GM23248 (cell line): ENCODE data around the gene RBFOX2. TPM values are rescaled to one million over a fixed set of nuclear protein-coding genes. Genes with fewer than 3 reads are reported as not detected.

Source experiments
- DNase-seq: peaks from one replicate; pipeline ENCODE4 v3.0.0-alpha.2; 2015
- H2AFZ ChIP-seq: fragments of 200-600 bp; sonication (generic); 2 replicates; pipeline ENCODE4 v1.6.1; 2016; ENCODE audit warnings: antibody characterized with exemption
- H3F3A ChIP-seq: fragments of 200-600 bp; sonication (generic); 2 replicates; pipeline ENCODE4 v1.6.1; 2016; ENCODE audit warnings: mild to moderate bottlenecking, antibody characterized with exemption, mixed run types; ENCODE audit not compliant: insufficient read depth
- H3K27ac ChIP-seq: fragments of 200-600 bp; sonication (generic); 2 replicates; pipeline ENCODE4 v1.5.1; 2016; ENCODE audit warnings: mild to moderate bottlenecking
- H3K27me3 ChIP-seq: fragments of 200-600 bp; sonication (generic); replicated peaks from 2 replicates; pipeline ENCODE4 v1.6.1; 2016; ENCODE audit warnings: mild to moderate bottlenecking; ENCODE audit not compliant: insufficient read depth
- H3K36me3 ChIP-seq: fragments of 200-600 bp; sonication (generic); 2 replicates; pipeline ENCODE4 v1.6.1; 2016; ENCODE audit warnings: low read depth, mild to moderate bottlenecking
- H3K4me1 ChIP-seq: fragments of 200-600 bp; sonication (generic); 2 replicates; pipeline ENCODE4 v1.6.1; 2016; ENCODE audit warnings: mild to moderate bottlenecking; ENCODE audit not compliant: insufficient read depth
- H3K4me2 ChIP-seq: fragments of 200-600 bp; sonication (generic); one replicate; pipeline ENCODE4 v1.6.1; 2016; ENCODE audit warnings: mild to moderate bottlenecking; ENCODE audit not compliant: unreplicated experiment
- H3K4me3 ChIP-seq: fragments of 200-600 bp; sonication (generic); 2 replicates; pipeline ENCODE4 v1.5.1; 2016; ENCODE audit warnings: mild to moderate bottlenecking
- H3K79me2 ChIP-seq: fragments of 200-600 bp; sonication (generic); 2 replicates; pipeline ENCODE4 v1.6.1; 2016; ENCODE audit warnings: mild to moderate bottlenecking; ENCODE audit not compliant: insufficient read depth
- H3K9ac ChIP-seq: fragments of 200-600 bp; sonication (generic); 2 replicates; pipeline ENCODE4 v1.6.1; 2016; ENCODE audit warnings: mild to moderate bottlenecking
- H3K9me2 ChIP-seq: fragments of 200-600 bp; sonication (generic); 2 replicates; pipeline ENCODE4 v1.6.1; 2016; ENCODE audit warnings: mixed run types, mild to moderate bottlenecking, moderate library complexity; ENCODE audit not compliant: insufficient read depth
- H3K9me3 ChIP-seq: fragments of 200-600 bp; sonication (generic); one replicate; pipeline ENCODE4 v1.6.1; 2017; ENCODE audit warnings: low read depth
- H4K20me1 ChIP-seq: fragments of 200-600 bp; sonication (generic); 2 replicates; pipeline ENCODE4 v1.6.0; 2016; ENCODE audit not compliant: insufficient read depth
- EZH2 ChIP-seq: fragments of 200-600 bp; sonication (generic); IDR thresholded peaks from 2 replicates; pipeline ENCODE4 v1.6.1; 2018; ENCODE audit warnings: antibody characterized with exemption, mild to moderate bottlenecking; ENCODE audit not compliant: insufficient read depth, poor library complexity, severe bottlenecking
- EZH2phosphoT487 ChIP-seq: fragments of 200-600 bp; sonication (generic); IDR thresholded peaks from 2 replicates; pipeline ENCODE4 v1.6.1; 2018; ENCODE audit warnings: antibody characterized with exemption, moderate library complexity, mild to moderate bottlenecking, low read depth; ENCODE audit not compliant: insufficient read depth
- WGBS, 2 experiments: methylation state at CpG; one replicate each; pipeline ENCODE4 v1.1.6; 2015 to 2017; ENCODE audit warnings: low lambda C conversion rate in 2 of 2, low coverage in 1 of 2; ENCODE audit errors: missing lambda C conversion rate in 2 of 2; 5-methylcytosine and 5-hydroxymethylcytosine counted together
- in situ Hi-C: fragments of 300-500 bp; cut with MboI; formaldehyde crosslinking; loops from 2 replicates; pipeline ENCODE4 v1.15.0; 2020
- polyA plus RNA-seq: library from polyadenylated mRNA; unstranded; fragments of >200 nt; fragmentation: Nextera tagmentation; extraction: Ambion mirVana; gene quantifications from 2 replicates; pipeline ENCODE4 v1.2.1, GENCODE V29; 2016
- total RNA-seq: library from RNA; depleted of rRNA; stranded (reverse); fragments of >200 nt; shearing (Covaris generic); gene quantifications from 2 replicates; pipeline ENCODE4 v1.2.3, GENCODE V29; 2014

The RBFOX2 gene
- total and polyA plus RNA-seq, 2 experiments from 2014 or later, result 127 to 136 TPM

DNA sequence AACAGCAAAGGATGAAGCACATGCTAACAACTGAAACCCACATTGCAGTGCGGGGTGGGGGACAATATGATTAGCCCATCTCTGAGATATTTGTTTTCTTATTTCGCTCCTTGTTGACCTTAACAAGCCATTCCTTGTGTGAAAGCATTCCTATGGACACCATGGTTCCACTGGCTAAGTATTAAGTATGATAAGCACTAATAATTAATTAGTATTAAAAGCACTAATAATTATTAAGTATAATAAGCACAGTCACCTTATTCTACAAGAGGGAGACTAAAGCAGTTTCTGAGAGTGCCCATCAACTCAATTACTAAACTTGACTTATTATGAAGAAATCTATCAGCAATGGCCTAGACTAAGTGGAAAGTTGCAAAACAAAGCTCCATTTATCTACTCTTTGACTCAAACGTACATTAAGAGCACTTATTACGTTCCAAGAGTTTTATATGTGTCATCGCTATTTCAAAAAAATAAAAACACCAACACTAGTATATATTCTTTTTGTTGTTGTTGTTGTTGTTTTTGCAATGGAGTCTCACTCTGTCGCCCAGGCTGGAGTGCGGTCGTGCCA lies 65.3 kb downstream of the RBFOX2 start:
- no peak for DNase-seq
- Histone ChIP-seq H3K9me2 (no peaks in the 10 kb centered on the region), H3F3A (peaks cover 62% of the 10 kb centered on the region), H3K9me3 (no peaks in the 10 kb centered on the region), H4K20me1 (peaks cover 3% of the 10 kb centered on the region; the same call in 1 of the 2 replicates), H3K9ac (no peak overlapping the region), H3K4me3 (no peak overlapping the region), H3K4me1 (peaks cover 57% of the 10 kb centered on the region), H3K79me2 (peaks cover 100% of the 10 kb centered on the region), H3K27ac (no peak overlapping the region), H3K4me2 (no peak overlapping the region), H3K27me3 (no peaks in the 10 kb centered on the region), H2AFZ (no peak overlapping the region), H3K36me3 (no peaks in the 10 kb centered on the region)
- in situ Hi-C loops, result no loop called here
- 89 to 90% methylated on average over 8 of the region's 8 CpGs for WGBS, 2 experiments
- TF ChIP-seq EZH2phosphoT487, result no peak
- no peak for TF ChIP-seq EZH2

DNA sequence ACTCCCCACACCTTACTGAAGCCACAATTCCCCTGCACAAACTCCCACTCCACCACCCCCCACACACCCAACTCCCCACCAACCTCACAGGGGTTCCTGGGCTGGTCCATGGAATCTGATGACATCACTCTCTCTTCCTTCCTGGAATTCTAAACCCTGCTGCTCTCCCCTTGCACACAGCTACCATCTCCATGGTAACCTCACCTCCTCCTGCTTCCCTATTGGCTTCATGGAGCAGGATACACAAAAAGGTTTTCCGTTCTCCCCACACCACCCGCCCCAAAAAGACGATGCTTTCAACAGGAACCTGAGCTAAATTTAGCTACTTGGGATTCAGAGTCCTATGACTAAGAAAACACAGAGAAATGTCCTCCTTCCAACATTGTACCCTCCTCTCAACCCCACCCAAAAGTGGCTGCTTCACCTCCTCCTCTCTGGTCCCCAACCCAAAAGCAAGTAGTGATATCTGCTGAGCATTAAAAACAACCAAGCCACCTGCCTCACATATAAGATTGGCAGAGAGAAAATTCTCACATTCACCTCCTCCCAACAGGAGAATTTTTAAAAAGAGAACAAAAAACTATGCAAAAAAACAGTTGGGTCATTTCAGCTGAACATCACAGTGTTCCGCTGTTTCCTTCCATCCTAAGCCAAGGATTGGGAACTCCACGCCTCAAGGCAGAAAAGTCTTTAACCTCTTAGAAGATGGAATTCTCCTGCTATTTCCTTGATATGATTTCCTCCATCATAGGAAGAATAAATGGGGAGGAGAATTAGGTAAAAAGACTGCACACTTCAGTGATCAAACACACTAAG lies 66.9 kb downstream of the RBFOX2 start:
- Histone ChIP-seq H3K27ac (peak overlapping the region; percentile 42), H3F3A (peaks cover 45% of the 10 kb centered on the region), H3K4me3 (peak overlapping the region; percentile 22), H3K4me1 (peaks cover 54% of the 10 kb centered on the region), H3K36me3 (no peaks in the 10 kb centered on the region), H3K4me2 (peak overlapping the region; percentile 59), H3K9ac (no peak overlapping the region), H2AFZ (no peak overlapping the region), H3K27me3 (no peaks in the 10 kb centered on the region), H3K79me2 (peaks cover 100% of the 10 kb centered on the region), H3K9me2 (no peaks in the 10 kb centered on the region), H3K9me3 (no peaks in the 10 kb centered on the region), H4K20me1 (peaks cover 5% of the 10 kb centered on the region; the same call in 1 of the 2 replicates)
- 11 to 12% methylated on average over 5 of the region's 5 CpGs for WGBS, 2 experiments
- TF ChIP-seq EZH2phosphoT487, result no peak
- DNase-seq, result peak; percentile 68
- in situ Hi-C loops, result no loop called here

DNA sequence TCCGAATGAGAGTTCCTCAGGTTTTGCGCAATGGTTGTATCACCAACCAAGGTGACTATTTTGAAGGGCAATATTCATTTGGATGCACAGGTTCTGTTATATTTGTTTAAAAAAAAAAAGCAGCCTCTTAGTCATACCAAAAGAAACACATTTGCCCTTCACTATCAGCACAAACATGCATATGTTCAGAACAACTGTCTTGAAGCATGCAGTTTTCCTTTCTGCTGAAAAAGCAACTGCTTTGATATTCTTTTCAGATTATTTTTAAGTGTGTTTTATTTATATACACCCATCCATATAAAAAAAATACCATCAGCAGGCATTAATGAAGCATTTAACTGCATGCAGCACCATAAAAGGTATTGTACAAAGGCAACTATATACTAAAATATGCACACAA lies 67.8 kb downstream of the RBFOX2 start:
- WGBS, 2 experiments, result 86% methylated on average over 2 of the region's 2 CpGs
- in situ Hi-C loops, result no loop called here
- peak; percentile 31 for DNase-seq
- TF ChIP-seq EZH2phosphoT487 (no peak), EZH2 (no peak)
- H3K4me3 ChIP-seq, result 0 out of 2 replicates have a peak overlapping the region, but pooled peaks have one; percentile 22
- no peaks in the 10 kb centered on the region for H3K27me3 ChIP-seq
- peaks cover 46% of the 10 kb centered on the region for H3K4me1 ChIP-seq
- no peak overlapping the region for H3K9ac ChIP-seq
- H3K9me2 ChIP-seq, result no peaks in the 10 kb centered on the region
- no peaks in the 10 kb centered on the region for H3K9me3 ChIP-seq
- H3K27ac ChIP-seq, result peak overlapping the region; percentile 42
- no peak overlapping the region for H2AFZ ChIP-seq
- H3F3A ChIP-seq, result peaks cover 38% of the 10 kb centered on the region
- H4K20me1 ChIP-seq, result peaks cover 5% of the 10 kb centered on the region; the same call in 1 of the 2 replicates
- peak overlapping the region; percentile 59 for H3K4me2 ChIP-seq
- peaks cover 100% of the 10 kb centered on the region for H3K79me2 ChIP-seq
- H3K36me3 ChIP-seq, result no peaks in the 10 kb centered on the region

DNA sequence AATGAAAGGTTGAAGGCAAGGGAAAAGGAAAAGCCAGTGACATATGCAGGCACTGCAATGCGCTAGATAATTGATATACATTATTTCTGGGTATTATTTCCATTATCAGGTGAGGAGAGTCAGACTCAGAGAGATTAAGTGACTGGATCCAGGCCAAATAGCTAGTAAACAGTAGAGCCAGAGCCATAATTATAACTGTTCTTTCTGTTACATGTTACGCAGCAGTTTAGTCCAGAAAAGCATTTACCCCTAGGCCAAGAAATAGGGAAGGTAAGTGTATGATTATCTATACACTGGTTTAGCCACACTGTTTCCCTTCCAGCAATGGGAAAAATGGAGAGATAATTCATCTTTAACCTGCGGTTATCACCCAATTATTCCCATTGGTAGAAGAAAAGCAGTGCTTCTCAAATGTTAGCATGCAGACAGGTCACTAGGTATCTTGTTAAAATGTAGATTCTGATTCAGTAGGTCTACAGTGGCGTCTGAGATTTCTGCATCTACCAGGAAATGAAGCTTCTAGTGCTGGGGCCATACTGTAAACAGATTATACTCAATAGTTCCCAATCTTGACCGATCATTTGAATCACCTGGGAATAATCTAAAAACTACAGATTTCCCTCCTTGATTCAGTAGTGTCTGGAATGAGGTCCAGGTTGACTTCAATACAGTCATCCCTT lies 69.4 kb downstream of the RBFOX2 start:
- Histone ChIP-seq H3K4me2 (no peak overlapping the region), H3K27me3 (no peaks in the 10 kb centered on the region), H3K9me3 (no peaks in the 10 kb centered on the region), H3K36me3 (no peaks in the 10 kb centered on the region), H3K9ac (no peak overlapping the region), H3K27ac (no peak overlapping the region), H3K9me2 (no peaks in the 10 kb centered on the region), H4K20me1 (peaks cover 5% of the 10 kb centered on the region; the same call in 1 of the 2 replicates), H3K79me2 (peaks cover 100% of the 10 kb centered on the region), H2AFZ (no peak overlapping the region), H3K4me3 (no peak overlapping the region), H3F3A (peaks cover 22% of the 10 kb centered on the region; the same call in 1 of the 2 replicates), H3K4me1 (peaks cover 36% of the 10 kb centered on the region)
- no peak for TF ChIP-seq EZH2
- TF ChIP-seq EZH2phosphoT487, result no peak
- no peak for DNase-seq
- 97% methylated on average over 5 of the region's 5 CpGs for WGBS, 2 experiments
- in situ Hi-C loops, result no loop called here
